ENCODE results near the gene RORC.
"Not testable (repeated sequence)": the region's sequence is repeated elsewhere in the genome, so short reads cannot be mapped to it uniquely, and the experiment has no call there.

RORC gene

GRCh38 chr1:151855933-151856332, 24.3 kb upstream of the RORC start:
- TF ChIP-seq, protein P1, sequence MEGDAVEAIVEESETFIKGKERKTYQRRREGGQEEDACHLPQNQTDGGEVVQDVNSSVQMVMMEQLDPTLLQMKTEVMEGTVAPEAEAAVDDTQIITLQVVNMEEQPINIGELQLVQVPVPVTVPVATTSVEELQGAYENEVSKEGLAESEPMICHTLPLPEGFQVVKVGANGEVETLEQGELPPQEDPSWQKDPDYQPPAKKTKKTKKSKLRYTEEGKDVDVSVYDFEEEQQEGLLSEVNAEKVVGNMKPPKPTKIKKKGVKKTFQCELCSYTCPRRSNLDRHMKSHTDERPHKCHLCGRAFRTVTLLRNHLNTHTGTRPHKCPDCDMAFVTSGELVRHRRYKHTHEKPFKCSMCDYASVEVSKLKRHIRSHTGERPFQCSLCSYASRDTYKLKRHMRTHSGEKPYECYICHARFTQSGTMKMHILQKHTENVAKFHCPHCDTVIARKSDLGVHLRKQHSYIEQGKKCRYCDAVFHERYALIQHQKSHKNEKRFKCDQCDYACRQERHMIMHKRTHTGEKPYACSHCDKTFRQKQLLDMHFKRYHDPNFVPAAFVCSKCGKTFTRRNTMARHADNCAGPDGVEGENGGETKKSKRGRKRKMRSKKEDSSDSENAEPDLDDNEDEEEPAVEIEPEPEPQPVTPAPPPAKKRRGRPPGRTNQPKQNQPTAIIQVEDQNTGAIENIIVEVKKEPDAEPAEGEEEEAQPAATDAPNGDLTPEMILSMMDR (IDR thresholded peaks at IDR 0.05; ENCODE audit: control insufficient read depth, extremely low read depth, insufficient read depth), result no peak
- DNase-seq (ENCODE audit: low read depth), result no peak
- H3K4me3 ChIP-seq (ENCODE audit: low read depth, low read length), result no peak overlapping the region

GRCh38 chr1:151855516-151855915, 23.9 kb upstream of the RORC start:
- DNase-seq (ENCODE audit: low read depth); H3K4me3 ChIP-seq (ENCODE audit: low read depth, low read length): not testable (repeated sequence)

GRCh38 chr1:151854658-151855057, 23.1 kb upstream of the RORC start:
- no peak for DNase-seq (ENCODE audit: low read depth)

GRCh38 chr1:151853411-151853943, 21.9 kb upstream of the RORC start, which contains the start of gene THEM5:
Gene THEM5 (minus strand): TSS chr1:151853712. CDS start chr1:151853565, 147 bp downstream.
- TF ChIP-seq, protein P1 (IDR thresholded peaks at IDR 0.05; ENCODE audit: control insufficient read depth, extremely low read depth, insufficient read depth), result no peak
- no peak within 1 kb of the TSS for H3K4me3 ChIP-seq (ENCODE audit: low read depth, low read length)
- DNase-seq (ENCODE audit: low read depth), result no peak

More at GRCh38 chr1:151854658-151855057, 23.1 kb upstream of the RORC start:
- H3K4me3 ChIP-seq (ENCODE audit: low read depth, low read length), result no peak overlapping the region
- TF ChIP-seq, protein P1 (IDR thresholded peaks at IDR 0.05; ENCODE audit: control insufficient read depth, extremely low read depth, insufficient read depth), result no peak

GRCh38 chr1:151852733-151853132, 21.1 kb upstream of the RORC start:
- no peak for DNase-seq (ENCODE audit: low read depth)

DNA sequence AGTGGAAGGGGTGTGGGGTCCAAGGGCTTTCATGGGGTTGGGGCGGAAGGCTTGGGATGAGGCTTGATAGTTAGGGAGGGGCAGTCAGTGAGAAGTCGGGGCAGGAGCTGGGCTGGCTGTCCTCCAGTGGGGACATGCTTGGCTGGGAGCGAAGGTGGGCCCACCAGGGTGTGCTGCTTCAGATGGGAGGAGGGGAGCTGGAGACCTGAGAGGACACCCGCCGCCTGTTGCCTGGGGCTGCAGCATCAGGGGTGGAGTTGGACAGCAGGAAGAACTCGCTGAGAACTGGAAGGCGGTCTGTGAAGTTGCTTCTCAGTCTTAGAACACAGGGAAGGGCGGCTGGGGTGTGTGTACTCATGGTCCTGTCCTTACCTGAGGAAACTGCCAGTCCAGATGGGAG, 20.3 kb upstream of the RORC start:
- DNase-seq (ENCODE audit: low read depth), result no peak

More at GRCh38 chr1:151852733-151853132, 21.1 kb upstream of the RORC start:
- H3K4me3 ChIP-seq (ENCODE audit: low read depth, low read length), result no peak overlapping the region
- TF ChIP-seq, protein P1 (IDR thresholded peaks at IDR 0.05; ENCODE audit: control insufficient read depth, extremely low read depth, insufficient read depth), result no peak

DNA sequence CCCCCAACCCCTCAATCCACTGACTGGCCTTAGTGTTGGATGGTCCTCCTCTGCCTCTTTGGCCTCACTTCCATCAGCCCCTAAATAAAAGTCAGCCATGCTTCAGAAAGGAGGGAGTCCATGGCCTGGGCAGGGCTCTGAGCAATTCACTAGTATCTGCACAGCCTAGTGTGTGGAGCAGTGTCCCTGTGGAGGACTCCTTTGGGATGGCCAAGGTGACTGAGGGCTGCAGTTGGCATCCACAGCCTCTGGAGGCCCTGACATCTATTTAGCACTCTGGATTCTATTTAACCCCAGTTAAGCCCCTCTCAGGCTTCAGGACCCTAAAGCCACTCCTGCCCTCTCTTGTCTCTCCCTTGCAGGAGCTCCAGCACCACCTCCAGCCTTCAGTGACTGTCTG, 18.3 kb upstream of the RORC start:
- no peak overlapping the region for H3K4me3 ChIP-seq (ENCODE audit: low read depth, low read length)
- TF ChIP-seq, protein P1 (IDR thresholded peaks at IDR 0.05; ENCODE audit: control insufficient read depth, extremely low read depth, insufficient read depth), result no peak
- no peak for DNase-seq (ENCODE audit: low read depth)

More for the DNA sequence above, 20.3 kb upstream of the RORC start:
- TF ChIP-seq, protein P1 (IDR thresholded peaks at IDR 0.05; ENCODE audit: control insufficient read depth, extremely low read depth, insufficient read depth), result no peak
- H3K4me3 ChIP-seq (ENCODE audit: low read depth, low read length), result no peak overlapping the region
